GM21423 (cell line): ENCODE measurements around the gene RTEL1.
"Not testable (repeated sequence)": the region's sequence is repeated elsewhere in the genome, so short reads cannot be mapped to it uniquely, and the experiment has no call there.

Experiments used
- ATAC-seq: cut with Tn5 transposase; IDR thresholded peaks from one replicate; pipeline ENCODE4 v1.9.1; 2021; ENCODE audit warnings: mild to moderate bottlenecking, moderate library complexity; ENCODE audit not compliant: unreplicated experiment

The RTEL1 gene

GRCh38 chr20:63648895-63649589, 9.1 kb upstream of the RTEL1 start:
- no peak for ATAC-seq

GRCh38 chr20:63650486-63650885, 7.6 kb upstream of the RTEL1 start:
- not testable (repeated sequence) for ATAC-seq

- no peak for ATAC-seq
Observed at GRCh38 chr20:63651942-63652191, 6.2 kb upstream of the RTEL1 start.

- no peak for ATAC-seq
Observed at GRCh38 chr20:63652192-63652980, 5.7 kb upstream of the RTEL1 start.

GRCh38 chr20:63653041-63653973, 4.8 kb upstream of the RTEL1 start, which contains the start of gene STMN3:
Gene STMN3, minus strand, starts transcription at chr20:63653424. Its CDS starts 79 bp downstream, at chr20:63653345.
- no peak for ATAC-seq

- ATAC-seq, result no peak
Observed at GRCh38 chr20:63653974-63654668, 4.0 kb upstream of the RTEL1 start.

GRCh38 chr20:63655249-63655648, 2.9 kb upstream of the RTEL1 start:
- ATAC-seq, result no peak

- no peak for ATAC-seq
Observed at GRCh38 chr20:63656451-63656850, 1.7 kb upstream of the RTEL1 start.

GRCh38 chr20:63657260-63657936, 714 bp upstream of the RTEL1 start:
- ATAC-seq, result no peak

- peak; percentile 21 for ATAC-seq
Observed at GRCh38 chr20:63658749-63659187, 656 bp downstream of the RTEL1 start.

- no peak for ATAC-seq
Observed at GRCh38 chr20:63659370-63659769, 1.3 kb downstream of the RTEL1 start.

GRCh38 chr20:63660174-63660573, 2.1 kb downstream of the RTEL1 start:
- ATAC-seq, result not testable (repeated sequence)

GRCh38 chr20:63660622-63661021, 2.5 kb downstream of the RTEL1 start:
- ATAC-seq, result no peak

GRCh38 chr20:63661108-63661507, 3.0 kb downstream of the RTEL1 start:
- ATAC-seq, result no peak

GRCh38 chr20:63661959-63662812, 4.1 kb downstream of the RTEL1 start:
- ATAC-seq, result no peak

- no peak for ATAC-seq
Observed at GRCh38 chr20:63662813-63663189, 4.7 kb downstream of the RTEL1 start.

- no peak for ATAC-seq
Observed at GRCh38 chr20:63663332-63664066, 5.4 kb downstream of the RTEL1 start.

GRCh38 chr20:63664143-63664851, 6.2 kb downstream of the RTEL1 start:
- no peak for ATAC-seq
